ENCODE data around the gene B3GNT8.

DNA sequence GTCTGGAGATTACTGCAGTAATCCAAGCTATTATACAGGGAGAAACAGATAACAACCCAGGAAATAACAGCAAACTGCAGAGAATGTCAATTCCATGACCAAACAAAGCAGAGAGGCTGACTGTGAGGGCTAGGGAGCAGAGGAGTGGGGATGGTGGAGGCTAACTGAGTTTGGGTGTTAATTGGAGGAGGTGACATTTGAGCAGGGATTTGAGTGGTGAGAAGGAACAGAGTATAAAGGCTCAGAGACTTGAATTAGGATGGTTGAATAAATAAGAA lies 9.4 kb upstream of the B3GNT8 start:
- TF ChIP-seq, protein P1, sequence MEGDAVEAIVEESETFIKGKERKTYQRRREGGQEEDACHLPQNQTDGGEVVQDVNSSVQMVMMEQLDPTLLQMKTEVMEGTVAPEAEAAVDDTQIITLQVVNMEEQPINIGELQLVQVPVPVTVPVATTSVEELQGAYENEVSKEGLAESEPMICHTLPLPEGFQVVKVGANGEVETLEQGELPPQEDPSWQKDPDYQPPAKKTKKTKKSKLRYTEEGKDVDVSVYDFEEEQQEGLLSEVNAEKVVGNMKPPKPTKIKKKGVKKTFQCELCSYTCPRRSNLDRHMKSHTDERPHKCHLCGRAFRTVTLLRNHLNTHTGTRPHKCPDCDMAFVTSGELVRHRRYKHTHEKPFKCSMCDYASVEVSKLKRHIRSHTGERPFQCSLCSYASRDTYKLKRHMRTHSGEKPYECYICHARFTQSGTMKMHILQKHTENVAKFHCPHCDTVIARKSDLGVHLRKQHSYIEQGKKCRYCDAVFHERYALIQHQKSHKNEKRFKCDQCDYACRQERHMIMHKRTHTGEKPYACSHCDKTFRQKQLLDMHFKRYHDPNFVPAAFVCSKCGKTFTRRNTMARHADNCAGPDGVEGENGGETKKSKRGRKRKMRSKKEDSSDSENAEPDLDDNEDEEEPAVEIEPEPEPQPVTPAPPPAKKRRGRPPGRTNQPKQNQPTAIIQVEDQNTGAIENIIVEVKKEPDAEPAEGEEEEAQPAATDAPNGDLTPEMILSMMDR (IDR thresholded peaks at IDR 0.05), result no peak
- no peak for TF ChIP-seq POLR2AphosphoS5 (IDR thresholded peaks at IDR 0.05; ENCODE audit: low read depth, low read length)
- no peak for TF ChIP-seq TCF7L2 (IDR thresholded peaks at IDR 0.05; ENCODE audit: low read depth, low read length)
- TF ChIP-seq, protein P2, sequence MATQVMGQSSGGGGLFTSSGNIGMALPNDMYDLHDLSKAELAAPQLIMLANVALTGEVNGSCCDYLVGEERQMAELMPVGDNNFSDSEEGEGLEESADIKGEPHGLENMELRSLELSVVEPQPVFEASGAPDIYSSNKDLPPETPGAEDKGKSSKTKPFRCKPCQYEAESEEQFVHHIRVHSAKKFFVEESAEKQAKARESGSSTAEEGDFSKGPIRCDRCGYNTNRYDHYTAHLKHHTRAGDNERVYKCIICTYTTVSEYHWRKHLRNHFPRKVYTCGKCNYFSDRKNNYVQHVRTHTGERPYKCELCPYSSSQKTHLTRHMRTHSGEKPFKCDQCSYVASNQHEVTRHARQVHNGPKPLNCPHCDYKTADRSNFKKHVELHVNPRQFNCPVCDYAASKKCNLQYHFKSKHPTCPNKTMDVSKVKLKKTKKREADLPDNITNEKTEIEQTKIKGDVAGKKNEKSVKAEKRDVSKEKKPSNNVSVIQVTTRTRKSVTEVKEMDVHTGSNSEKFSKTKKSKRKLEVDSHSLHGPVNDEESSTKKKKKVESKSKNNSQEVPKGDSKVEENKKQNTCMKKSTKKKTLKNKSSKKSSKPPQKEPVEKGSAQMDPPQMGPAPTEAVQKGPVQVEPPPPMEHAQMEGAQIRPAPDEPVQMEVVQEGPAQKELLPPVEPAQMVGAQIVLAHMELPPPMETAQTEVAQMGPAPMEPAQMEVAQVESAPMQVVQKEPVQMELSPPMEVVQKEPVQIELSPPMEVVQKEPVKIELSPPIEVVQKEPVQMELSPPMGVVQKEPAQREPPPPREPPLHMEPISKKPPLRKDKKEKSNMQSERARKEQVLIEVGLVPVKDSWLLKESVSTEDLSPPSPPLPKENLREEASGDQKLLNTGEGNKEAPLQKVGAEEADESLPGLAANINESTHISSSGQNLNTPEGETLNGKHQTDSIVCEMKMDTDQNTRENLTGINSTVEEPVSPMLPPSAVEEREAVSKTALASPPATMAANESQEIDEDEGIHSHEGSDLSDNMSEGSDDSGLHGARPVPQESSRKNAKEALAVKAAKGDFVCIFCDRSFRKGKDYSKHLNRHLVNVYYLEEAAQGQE (IDR thresholded peaks at IDR 0.05; ENCODE audit: insufficient read depth in 1 of 2, low read depth in 2 of 2, low read length in 1 of 2), result no peak
